Trophoblast cell (in vitro differentiated cells and primary cell): ENCODE measurements around the gene TSC1.

ENCODE experiments used
- DNase-seq, 2 donors: peaks; one replicate each; pipeline ENCODE4 v3.0.0-alpha.2; 2016
- H2AFZ ChIP-seq: 2 replicates; pipeline ENCODE4 v1.6.1; 2013; ENCODE audit warnings: low read length, moderate library complexity, mild to moderate bottlenecking; ENCODE audit not compliant: insufficient read depth, poor library complexity
- H2AK5ac ChIP-seq: 2 replicates; pipeline ENCODE4 v1.6.1; 2013; ENCODE audit warnings: mild to moderate bottlenecking, low read length
- H2BK120ac ChIP-seq: 2 replicates; pipeline ENCODE4 v1.6.1; 2013; ENCODE audit warnings: low read length, mild to moderate bottlenecking, moderate library complexity; ENCODE audit not compliant: insufficient read depth, poor library complexity
- H2BK12ac ChIP-seq: 2 replicates; pipeline ENCODE4 v1.6.1; 2013; ENCODE audit warnings: mild to moderate bottlenecking, low read length, moderate library complexity
- H2BK5ac ChIP-seq: 2 replicates; pipeline ENCODE4 v1.6.1; 2013; ENCODE audit warnings: low read length, low read depth, moderate library complexity, mild to moderate bottlenecking; ENCODE audit not compliant: poor library complexity
- H3K14ac ChIP-seq: 2 replicates; pipeline ENCODE4 v1.6.1; 2013; ENCODE audit warnings: mild to moderate bottlenecking, low read length
- H3K18ac ChIP-seq: 2 replicates; pipeline ENCODE4 v1.6.1; 2013; ENCODE audit warnings: mild to moderate bottlenecking, low read length
- H3K23ac ChIP-seq: 2 replicates; pipeline ENCODE4 v1.6.1; 2013; ENCODE audit warnings: low read length
- H3K27ac ChIP-seq: 2 replicates; pipeline ENCODE4 v1.5.1; 2013; ENCODE audit warnings: low read depth, mild to moderate bottlenecking, inconsistent platforms, low read length, moderate library complexity
- H3K27me3 ChIP-seq: 2 replicates; pipeline ENCODE4 v1.6.1; 2013; ENCODE audit warnings: inconsistent platforms, mild to moderate bottlenecking, low read length, moderate library complexity; ENCODE audit not compliant: insufficient read depth
- H3K36me3 ChIP-seq, 2 experiments: 1 replicate in 1 of 2; 2 replicates in 1 of 2; pipeline ENCODE4 v1.6.1; 2013; ENCODE audit warnings: low read length in 2 of 2, mild to moderate bottlenecking in 2 of 2, moderate library complexity in 1 of 2; ENCODE audit not compliant: insufficient read depth in 2 of 2, control insufficient read depth in 1 of 2
- H3K4ac ChIP-seq: 2 replicates; pipeline ENCODE4 v1.6.1; 2013; ENCODE audit warnings: low read depth, mild to moderate bottlenecking, low read length, moderate library complexity
- H3K4me1 ChIP-seq, 2 experiments: 1 replicate in 1 of 2; 2 replicates in 1 of 2; pipeline ENCODE4 v1.6.1; 2013; ENCODE audit warnings: low read length in 2 of 2, mild to moderate bottlenecking in 2 of 2, moderate library complexity in 1 of 2; ENCODE audit not compliant: insufficient read depth in 2 of 2, control insufficient read depth in 1 of 2
- H3K4me2 ChIP-seq: 2 replicates; pipeline ENCODE4 v1.6.1; 2013; ENCODE audit warnings: inconsistent platforms, mild to moderate bottlenecking, low read length, moderate library complexity
- H3K4me3 ChIP-seq: 2 replicates; pipeline ENCODE4 v1.5.1; 2013; ENCODE audit warnings: mild to moderate bottlenecking, low read depth, low read length, inconsistent platforms
- H3K79me1 ChIP-seq: one replicate; pipeline ENCODE4 v1.6.1; 2013; ENCODE audit warnings: low read length
- H3K79me2 ChIP-seq: 2 replicates; pipeline ENCODE4 v1.6.1; 2013; ENCODE audit warnings: low read length, mild to moderate bottlenecking; ENCODE audit not compliant: control insufficient read depth, insufficient read depth, poor library complexity
- H3K9ac ChIP-seq: 2 replicates; pipeline ENCODE4 v1.6.1; 2013; ENCODE audit warnings: mild to moderate bottlenecking, low read length
- H3K9me3 ChIP-seq: 2 replicates; pipeline ENCODE4 v1.6.1; 2013; ENCODE audit warnings: low read depth, mild to moderate bottlenecking, control low read depth, inconsistent platforms, low read length; ENCODE audit not compliant: insufficient read depth
- H4K12ac ChIP-seq: 2 replicates; pipeline ENCODE4 v1.6.1; 2013; ENCODE audit warnings: low read depth, mild to moderate bottlenecking, low read length, moderate library complexity
- H4K8ac ChIP-seq: 2 replicates; pipeline ENCODE4 v1.6.1; 2013; ENCODE audit warnings: low read depth, mild to moderate bottlenecking, low read length, moderate library complexity
- H4K91ac ChIP-seq: one replicate; pipeline ENCODE4 v1.6.1; 2013; ENCODE audit warnings: low read depth, mild to moderate bottlenecking, low read length, moderate library complexity
- WGBS: extraction: QIAGEN DNeasy Blood & Tissue Kit; methylation state at CpG from one replicate; pipeline ENCODE4 v1.1.7; 2013; ENCODE audit warnings: missing lambda C conversion rate; ENCODE audit not compliant: insufficient read length, insufficient coverage; ENCODE audit errors: extremely low coverage; 5-methylcytosine and 5-hydroxymethylcytosine counted together

Gene TSC1

GRCh38 chr9:132887181-132888120 lies 57.0 kb downstream of the TSC1 start:
- Histone ChIP-seq H3K79me1 (no peaks in the 10 kb centered on the region), H3K9ac (no peak overlapping the region), H3K4me1 (no peaks in the 10 kb centered on the region), H3K18ac (no peak overlapping the region), H2BK12ac (no peak overlapping the region), H2BK120ac (no peak overlapping the region), H3K4me2 (no peak overlapping the region), H4K12ac (no peak overlapping the region), H2AK5ac (no peak overlapping the region), H3K79me2 (no peaks in the 10 kb centered on the region), H4K91ac (no peak overlapping the region), H3K27me3 (no peaks in the 10 kb centered on the region), H4K8ac (no peak overlapping the region), H2AFZ (no peak overlapping the region), H3K4ac (no peak overlapping the region), H3K36me3 (peaks cover 0 to 2% of the 10 kb centered on the region in 2 experiments), H3K4me3 (no peak overlapping the region), H3K23ac (no peak overlapping the region), H3K27ac (no peak overlapping the region), H3K9me3 (peaks cover 1% of the 10 kb centered on the region), H3K14ac (no peak overlapping the region), H2BK5ac (no peak overlapping the region)
- DNase-seq, result no peak
- no CpG with 5 or more reads among the region's 18 CpGs for WGBS

GRCh38 chr9:132886334-132886725 lies 58.1 kb downstream of the TSC1 start:
- H3K27me3 ChIP-seq, result no peaks in the 10 kb centered on the region
- H3K4me3 ChIP-seq, result no peak overlapping the region
- no peak overlapping the region for H3K9ac ChIP-seq

GRCh38 chr9:132885720-132886333 lies 58.6 kb downstream of the TSC1 start:
- Histone ChIP-seq H3K4me2 (no peak overlapping the region), H4K8ac (no peak overlapping the region), H3K4ac (no peak overlapping the region), H3K14ac (no peak overlapping the region), H2BK5ac (no peak overlapping the region), H3K79me1 (no peaks in the 10 kb centered on the region), H4K12ac (no peak overlapping the region), H3K27me3 (no peaks in the 10 kb centered on the region), H2BK12ac (no peak overlapping the region), H3K79me2 (no peaks in the 10 kb centered on the region), H3K9ac (no peak overlapping the region), H3K4me1 (no peaks in the 10 kb centered on the region), H3K9me3 (peaks cover 1% of the 10 kb centered on the region), H3K4me3 (no peak overlapping the region), H3K23ac (no peak overlapping the region), H3K27ac (no peak overlapping the region), H3K36me3 (no peaks in the 10 kb centered on the region), H3K18ac (no peak overlapping the region), H2BK120ac (no peak overlapping the region), H2AK5ac (no peak overlapping the region), H4K91ac (no peak overlapping the region), H2AFZ (no peak overlapping the region)
- no peak for DNase-seq
- no CpG with 5 or more reads among the region's 9 CpGs for WGBS

More at GRCh38 chr9:132886334-132886725, 58.1 kb downstream of the TSC1 start:
- H4K8ac ChIP-seq, result no peak overlapping the region
- no peak overlapping the region for H2BK5ac ChIP-seq
- H3K9me3 ChIP-seq, result peaks cover 1% of the 10 kb centered on the region
- no peak overlapping the region for H3K27ac ChIP-seq
- WGBS, result no CpG with 5 or more reads among the region's 6 CpGs
- H2BK12ac ChIP-seq, result no peak overlapping the region
- no peaks in the 10 kb centered on the region for H3K4me1 ChIP-seq
- no peak overlapping the region for H3K14ac ChIP-seq
- H2AFZ ChIP-seq, result no peak overlapping the region
- no peak for DNase-seq
- no peak overlapping the region for H2BK120ac ChIP-seq
- no peak overlapping the region for H3K4me2 ChIP-seq
- H3K4ac ChIP-seq, result no peak overlapping the region
- no peaks in the 10 kb centered on the region for H3K36me3 ChIP-seq
- H3K18ac ChIP-seq, result no peak overlapping the region
- no peak overlapping the region for H4K91ac ChIP-seq
- no peak overlapping the region for H3K23ac ChIP-seq
- no peaks in the 10 kb centered on the region for H3K79me1 ChIP-seq
- H2AK5ac ChIP-seq, result no peak overlapping the region
- H3K79me2 ChIP-seq, result no peaks in the 10 kb centered on the region
- no peak overlapping the region for H4K12ac ChIP-seq

- H3K27ac ChIP-seq, result no peak overlapping the region
- H3K4me3 ChIP-seq, result no peak overlapping the region
- no CpG with 5 or more reads among the region's 27 CpGs for WGBS
- no peaks in the 10 kb centered on the region for H3K36me3 ChIP-seq
- no peak overlapping the region for H4K8ac ChIP-seq
- H4K12ac ChIP-seq, result no peak overlapping the region
- no peak overlapping the region for H3K9ac ChIP-seq
- no peak overlapping the region for H3K18ac ChIP-seq
- no peak overlapping the region for H2BK120ac ChIP-seq
- peaks cover 1% of the 10 kb centered on the region for H3K9me3 ChIP-seq
- H2AK5ac ChIP-seq, result no peak overlapping the region
- no peaks in the 10 kb centered on the region for H3K79me2 ChIP-seq
- peaks cover 2% of the 10 kb centered on the region in 2 experiments for H3K4me1 ChIP-seq
- no peaks in the 10 kb centered on the region for H3K27me3 ChIP-seq
- H4K91ac ChIP-seq, result no peak overlapping the region
- no peaks in the 10 kb centered on the region for H3K79me1 ChIP-seq
- no peak overlapping the region for H3K4me2 ChIP-seq
- DNase-seq, result no peak
- no peak overlapping the region for H3K4ac ChIP-seq
- no peak overlapping the region for H3K23ac ChIP-seq
- no peak overlapping the region for H2AFZ ChIP-seq
- no peak overlapping the region for H2BK12ac ChIP-seq
- no peak overlapping the region for H3K14ac ChIP-seq
- no peak overlapping the region for H2BK5ac ChIP-seq
These were observed 60.8 kb downstream of the TSC1 start for GRCh38 chr9:132883349-132884294.
